HepG2 (cell line): Measurements from ENCODE around the gene NPPA. TPM values are rescaled to one million over a fixed set of nuclear protein-coding genes. Genes with fewer than 3 reads are reported as not detected.
A peak's percentile ranks its signal among the peaks of the same experiment; 100 is the strongest.

Experiments used
- EEA1 ChIP-seq: sonication (generic); formaldehyde crosslinking; IDR thresholded peaks from 2 replicates; pipeline ENCODE4 v1.5.1; 2020; ENCODE audit warnings: mild to moderate bottlenecking, missing genetic modification reagents, borderline replicate concordance
- FOXM1 ChIP-seq: sonication (generic); formaldehyde crosslinking; IDR thresholded peaks from 2 replicates; pipeline ENCODE4 v1.5.0; 2020; ENCODE audit warnings: missing genetic modification reagents
- HOXD1 ChIP-seq: sonication (generic); formaldehyde crosslinking; IDR thresholded peaks from 2 replicates; pipeline ENCODE4 v1.5.0; 2020; ENCODE audit warnings: missing genetic modification reagents
- IRF1 ChIP-seq: sonication (generic); formaldehyde crosslinking; IDR thresholded peaks from 2 replicates; pipeline ENCODE4 v1.4.0; 2020; ENCODE audit warnings: low read depth, mild to moderate bottlenecking, missing genetic modification reagents
- LCORL ChIP-seq, 2 experiments: fragments of 450-650 bp in 1 of 2; sonication (generic) in 1 of 2; formaldehyde crosslinking in 1 of 2; IDR thresholded peaks; 2 replicates each; pipeline versions ENCODE4 v1.5.0 to v1.6.1; 2017 to 2020; ENCODE audit warnings: antibody characterized with exemption in 1 of 2, missing genetic modification reagents in 1 of 2
- MXI1 ChIP-seq: IDR thresholded peaks from 3 replicates; pipeline ENCODE4 v1.6.1; 2012; ENCODE audit warnings: low read depth, low read length, inconsistent platforms, borderline replicate concordance
- NFAT5 ChIP-seq: sonication (generic); formaldehyde crosslinking; IDR thresholded peaks from 2 replicates; pipeline ENCODE4 v1.4.0; 2020; ENCODE audit warnings: missing genetic modification reagents
- PHB2 ChIP-seq: fragments of 450-650 bp; IDR thresholded peaks from 2 replicates; pipeline ENCODE4 v1.6.1; 2018; ENCODE audit not compliant: partially characterized antibody
- RBAK ChIP-seq: sonication (generic); formaldehyde crosslinking; IDR thresholded peaks from 2 replicates; pipeline ENCODE4 v1.5.1; 2020; ENCODE audit warnings: mild to moderate bottlenecking, missing genetic modification reagents
- RFXAP ChIP-seq: sonication (generic); formaldehyde crosslinking; IDR thresholded peaks from 2 replicates; pipeline ENCODE4 v1.4.0; 2020; ENCODE audit warnings: missing genetic modification reagents, borderline replicate concordance
- SKIL ChIP-seq: sonication (generic); formaldehyde crosslinking; IDR thresholded peaks from 2 replicates; pipeline ENCODE4 v1.8.0; 2022; ENCODE audit warnings: missing genetic modification reagents, mild to moderate bottlenecking, moderate library complexity, borderline replicate concordance
- SMC3 ChIP-seq: IDR thresholded peaks from 2 replicates; pipeline ENCODE4 v1.6.1; 2011; ENCODE audit warnings: low read length, improper control_type of control experiment
- ZBTB14 ChIP-seq: sonication (generic); formaldehyde crosslinking; IDR thresholded peaks from 2 replicates; pipeline ENCODE4 v1.4.0; 2020; ENCODE audit warnings: missing genetic modification reagents
- ZBTB39 ChIP-seq: sonication (generic); formaldehyde crosslinking; IDR thresholded peaks from 2 replicates; pipeline ENCODE4 v1.5.0; 2020; ENCODE audit warnings: missing genetic modification reagents
- ZMYM4 ChIP-seq: sonication (generic); formaldehyde crosslinking; IDR thresholded peaks from 2 replicates; pipeline ENCODE4 v1.8.1; 2023; ENCODE audit warnings: mild to moderate bottlenecking, missing genetic modification reagents
- ZNF10 ChIP-seq: sonication (generic); formaldehyde crosslinking; IDR thresholded peaks from 2 replicates; pipeline ENCODE4 v1.4.0; 2020; ENCODE audit warnings: mild to moderate bottlenecking, low read depth, missing genetic modification reagents, borderline replicate concordance
- ZNF761 ChIP-seq: sonication (generic); formaldehyde crosslinking; conservative IDR thresholded peaks from 2 replicates; pipeline ENCODE4 v1.4.0; 2020; ENCODE audit warnings: mild to moderate bottlenecking, missing genetic modification reagents
- ZSCAN20 ChIP-seq: sonication (generic); formaldehyde crosslinking; IDR thresholded peaks from 2 replicates; pipeline ENCODE4 v1.4.0; 2020; ENCODE audit warnings: missing genetic modification reagents, mild to moderate bottlenecking, borderline replicate concordance
- ZSCAN21 ChIP-seq: sonication (generic); formaldehyde crosslinking; IDR thresholded peaks from 2 replicates; pipeline ENCODE4 v1.8.0; 2022; ENCODE audit warnings: mild to moderate bottlenecking, missing genetic modification reagents, moderate library complexity, borderline replicate concordance
- polyA plus RNA-seq, 8 experiments: library from polyadenylated mRNA; depleted of rRNA in 3 of 8; stranded (reverse) in 7 of 8; unstranded in 1 of 8; fragments of >200 nt; fragmentation: Illumina TruSeq in 4 of 8; extraction: Trizol in 4 of 8; gene quantifications; 2 replicates each; pipeline versions ENCODE4 v1.2.1 to v1.2.3, GENCODE V29; 2011 to 2016; ENCODE audit warnings: low read depth in 4 of 8, missing spikeins in 1 of 8, mixed read lengths in 1 of 8; ENCODE audit not compliant: insufficient read depth in 1 of 8
- total RNA-seq, 5 experiments: library from RNA; depleted of rRNA; stranded (reverse); fragments of >200 nt; fragmentation: Illumina TruSeq; extraction: Trizol; gene quantifications; 2 replicates each; pipeline ENCODE4 v1.2.3, GENCODE V29; 2016; ENCODE audit warnings: low read depth in 1 of 5

The NPPA gene
- total and polyA plus RNA-seq, 2 of the 13 experiments (the other 11 are each of a cell fraction or from before 2014, with no cell fraction given): not detected

- TF ChIP-seq NFAT5: no peak
- TF ChIP-seq LCORL (IDR thresholded peaks at IDR 0.05): no peak
- peak; percentile 68 for TF ChIP-seq LCORL (CRISPR knock-in tag; IDR thresholded peaks at IDR 0.05)
- TF ChIP-seq PHB2: no peak
- no peak for TF ChIP-seq ZBTB39
- no peak for TF ChIP-seq FOXM1 (CRISPR knock-in tag)
- no peak for TF ChIP-seq ZSCAN21
- TF ChIP-seq ZNF761: no peak
- TF ChIP-seq ZSCAN20 (CRISPR knock-in tag): no peak
- no peak for TF ChIP-seq ZNF10
- TF ChIP-seq SKIL: no peak
- no peak for TF ChIP-seq MXI1
- TF ChIP-seq SMC3: peak; percentile 84
- TF ChIP-seq RBAK (CRISPR knock-in tag): no peak
- no peak for TF ChIP-seq ZBTB14 (CRISPR knock-in tag)
- TF ChIP-seq ZMYM4: no peak
- TF ChIP-seq IRF1 (CRISPR knock-in tag): no peak
- TF ChIP-seq EEA1 (CRISPR knock-in tag): no peak
- no peak for TF ChIP-seq HOXD1
- 0 out of 2 replicates have a peak, but pooled peaks have one; percentile 29 for TF ChIP-seq RFXAP (CRISPR knock-in tag)
These were observed 46.3 kb upstream of the NPPA start (continued) for GRCh38 chr1:11893907-11894251.
